GM13976 (cell line): ENCODE measurements around the gene CHRNA5.
"Not testable (repeated sequence)": the region's sequence is repeated elsewhere in the genome, so short reads cannot be mapped to it uniquely, and the experiment has no call there.

Experiments used
- DNase-seq: peaks from one replicate; pipeline ENCODE4 v3.0.0; 2012; ENCODE audit warnings: low spot score
- in situ Hi-C: fragments of 300-500 bp; cut with MboI; formaldehyde crosslinking; loops from one replicate; pipeline ENCODE4 v1.12.0; 2022; ENCODE audit warnings: low sequenced_read_pairs, mixed read lengths, inconsistent platforms; ENCODE audit not compliant: unreplicated experiment
- TF ChIP-seq, protein P1 (sequence below): IDR thresholded peaks from 2 replicates; pipeline ENCODE4 v1.5.1; 2012; ENCODE audit warnings: borderline replicate concordance, mild to moderate bottlenecking; ENCODE audit not compliant: insufficient read depth; ENCODE audit errors: extremely low read depth, missing control alignments, control extremely low read depth

CHRNA5 gene

DNA sequence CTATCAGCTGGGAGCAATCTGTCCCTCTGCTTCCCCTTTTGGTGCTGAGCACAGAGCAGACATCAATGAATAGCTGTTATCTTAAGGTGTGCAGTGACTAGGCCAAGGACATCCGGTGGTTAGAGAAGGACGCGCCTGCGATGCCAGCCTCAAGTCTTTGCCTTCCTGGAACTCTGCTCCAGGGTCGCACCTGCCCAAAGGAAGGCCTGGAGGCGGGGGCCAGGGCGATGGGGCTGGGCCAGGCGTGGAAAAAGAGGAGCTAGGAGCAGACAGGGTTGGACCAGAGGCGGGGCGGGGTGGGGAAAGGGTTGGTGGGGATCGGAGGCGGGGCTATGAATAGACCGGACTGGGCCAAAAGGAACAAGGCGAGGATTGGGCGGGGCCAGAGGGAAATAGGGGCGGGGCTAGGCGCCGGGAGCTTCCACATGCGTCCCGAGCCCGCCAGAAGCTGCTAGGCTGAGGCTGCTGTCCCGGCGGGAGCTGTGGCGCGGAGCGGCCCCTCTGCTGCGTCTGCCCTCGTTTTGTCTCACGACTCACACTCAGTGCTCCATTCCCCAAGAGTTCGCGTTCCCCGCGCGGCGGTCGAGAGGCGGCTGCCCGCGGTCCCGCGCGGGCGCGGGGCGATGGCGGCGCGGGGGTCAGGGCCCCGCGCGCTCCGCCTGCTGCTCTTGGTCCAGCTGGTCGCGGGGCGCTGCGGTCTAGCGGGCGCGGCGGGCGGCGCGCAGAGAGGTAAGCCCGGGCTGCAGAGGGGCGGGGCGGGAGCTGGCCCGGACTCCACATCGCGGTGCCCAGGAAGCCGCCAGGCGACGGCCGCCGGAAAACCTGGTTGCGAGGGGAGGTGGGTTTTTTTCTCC lies at the start of gene CHRNA5:
TSS of gene CHRNA5 (plus strand) at position 424 of the 854 bp plus-strand sequence. CDS start at position 624, 200 bp downstream.
- DNase-seq: peak; percentile 88
- TF ChIP-seq, protein P1, sequence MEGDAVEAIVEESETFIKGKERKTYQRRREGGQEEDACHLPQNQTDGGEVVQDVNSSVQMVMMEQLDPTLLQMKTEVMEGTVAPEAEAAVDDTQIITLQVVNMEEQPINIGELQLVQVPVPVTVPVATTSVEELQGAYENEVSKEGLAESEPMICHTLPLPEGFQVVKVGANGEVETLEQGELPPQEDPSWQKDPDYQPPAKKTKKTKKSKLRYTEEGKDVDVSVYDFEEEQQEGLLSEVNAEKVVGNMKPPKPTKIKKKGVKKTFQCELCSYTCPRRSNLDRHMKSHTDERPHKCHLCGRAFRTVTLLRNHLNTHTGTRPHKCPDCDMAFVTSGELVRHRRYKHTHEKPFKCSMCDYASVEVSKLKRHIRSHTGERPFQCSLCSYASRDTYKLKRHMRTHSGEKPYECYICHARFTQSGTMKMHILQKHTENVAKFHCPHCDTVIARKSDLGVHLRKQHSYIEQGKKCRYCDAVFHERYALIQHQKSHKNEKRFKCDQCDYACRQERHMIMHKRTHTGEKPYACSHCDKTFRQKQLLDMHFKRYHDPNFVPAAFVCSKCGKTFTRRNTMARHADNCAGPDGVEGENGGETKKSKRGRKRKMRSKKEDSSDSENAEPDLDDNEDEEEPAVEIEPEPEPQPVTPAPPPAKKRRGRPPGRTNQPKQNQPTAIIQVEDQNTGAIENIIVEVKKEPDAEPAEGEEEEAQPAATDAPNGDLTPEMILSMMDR: no peak
- in situ Hi-C loops: no loop called here

DNA sequence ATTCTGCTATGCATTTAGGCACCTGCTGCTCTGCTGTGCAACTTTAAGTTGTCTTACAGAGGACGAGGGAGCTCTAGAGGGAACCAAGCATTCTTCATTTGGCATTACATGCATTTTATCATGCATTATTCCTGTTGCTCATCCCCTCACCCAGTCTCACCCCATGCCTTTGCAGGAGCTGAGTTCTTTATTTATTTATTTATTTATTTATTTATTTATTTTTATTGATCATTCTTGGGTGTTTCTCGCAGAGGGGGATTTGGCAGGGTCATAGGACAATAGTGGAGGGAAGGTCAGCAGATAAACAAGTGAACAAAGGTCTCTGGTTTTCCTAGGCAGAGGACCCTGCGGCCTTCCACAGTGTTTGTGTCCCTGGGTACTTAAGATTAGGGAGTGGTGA lies 45.3 kb upstream of the CHRNA5 start:
- in situ Hi-C loops, DNase-seq: not testable (repeated sequence)

DNA sequence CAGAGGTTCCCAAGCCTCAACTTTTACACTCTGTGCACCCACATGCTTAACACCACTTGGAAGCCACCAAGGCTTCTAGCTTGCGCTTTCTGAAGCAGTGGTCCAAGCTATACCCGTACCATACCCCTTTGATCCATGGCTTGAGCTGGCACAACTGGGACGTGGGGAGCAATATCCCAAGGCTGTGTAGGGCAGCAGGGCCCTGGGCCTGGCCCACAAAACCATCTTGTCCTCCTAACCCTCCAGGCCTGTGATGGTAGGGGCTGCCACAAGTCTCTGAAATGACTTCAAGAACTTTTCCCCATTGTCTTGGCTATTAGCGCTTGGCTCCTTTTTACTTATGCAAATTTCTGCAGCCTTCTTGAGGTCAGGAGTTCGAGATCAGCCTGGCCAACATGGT lies 41.1 kb upstream of the CHRNA5 start:
- TF ChIP-seq, protein P1: no peak
- no peak for DNase-seq
- in situ Hi-C loops: no loop called here

- TF ChIP-seq, protein P1: no peak
- in situ Hi-C loops: no loop called here
- DNase-seq: no peak
These were observed 38.0 kb upstream of the CHRNA5 start for GRCh38 chr15:78527325-78527724.

DNA sequence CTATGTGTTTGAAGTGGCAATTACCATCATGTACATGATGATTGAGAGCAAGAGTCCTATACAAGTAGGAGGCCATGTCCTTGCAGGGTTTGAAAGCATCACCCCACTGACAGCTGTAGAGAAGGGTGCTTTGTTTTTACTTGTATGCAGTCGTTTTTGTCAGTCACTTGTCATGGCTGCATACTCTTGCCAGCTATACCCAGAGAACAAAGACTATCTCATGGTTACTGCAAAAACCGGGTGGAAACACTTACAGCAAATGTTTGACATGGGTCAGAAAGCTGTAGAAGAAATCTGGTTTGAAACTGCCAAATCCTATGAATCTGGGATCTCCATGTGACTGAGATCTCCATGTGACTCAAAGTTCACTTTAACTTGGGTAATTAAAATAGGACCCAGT lies 32.0 kb upstream of the CHRNA5 start:
- TF ChIP-seq, protein P1: no peak
- in situ Hi-C loops: no loop called here
- DNase-seq: no peak

DNA sequence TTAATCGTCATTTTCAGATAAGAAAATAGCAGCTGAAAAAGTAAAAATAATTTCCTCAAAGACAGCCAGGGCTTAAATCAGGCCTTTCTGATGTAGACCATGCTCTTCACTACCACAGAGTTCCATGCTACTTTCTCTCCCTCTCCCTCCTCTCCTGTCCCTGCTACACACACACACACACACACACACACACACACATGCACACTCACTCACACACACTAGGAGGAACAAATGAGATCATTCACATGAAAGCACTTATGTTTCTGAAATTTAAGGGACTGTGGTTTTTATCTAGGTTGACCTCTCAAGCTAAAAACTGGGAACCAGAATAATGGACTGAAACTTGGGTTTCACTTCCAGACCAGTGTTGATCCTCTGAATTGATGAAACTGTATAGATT lies 29.2 kb upstream of the CHRNA5 start:
- in situ Hi-C loops: no loop called here
- DNase-seq: no peak
- TF ChIP-seq, protein P1: no peak

GRCh38 chr15:78537266-78537905 lies 27.9 kb upstream of the CHRNA5 start:
- no peak for DNase-seq
- in situ Hi-C loops: no loop called here
- TF ChIP-seq, protein P1: no peak
